ENCODE measurements around the gene S100A2.
A peak's percentile ranks its signal among the peaks of the same experiment; 100 is the strongest.

Gene S100A2

DNA sequence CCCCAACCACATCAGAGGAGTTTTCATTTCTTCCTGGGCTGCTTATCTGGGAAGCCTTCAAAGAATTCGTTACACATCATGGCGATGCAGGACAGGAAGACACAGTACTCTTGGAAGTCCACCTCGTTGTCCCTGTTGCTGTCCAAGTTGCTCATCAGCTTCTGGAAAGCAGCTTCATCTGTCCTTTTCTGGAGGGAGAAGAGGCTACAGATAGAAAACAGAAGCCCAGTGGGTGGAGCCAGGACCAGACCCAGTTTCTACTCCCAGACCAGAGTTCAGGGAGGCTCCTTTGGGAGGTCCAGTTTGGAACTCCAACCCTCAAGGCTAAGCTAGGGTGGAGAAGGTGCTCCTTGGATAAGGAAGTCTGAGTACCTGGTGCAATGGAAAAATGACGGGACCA, 21.9 kb downstream of the S100A2 start:
- peak; percentile 3 for DNase-seq

DNA sequence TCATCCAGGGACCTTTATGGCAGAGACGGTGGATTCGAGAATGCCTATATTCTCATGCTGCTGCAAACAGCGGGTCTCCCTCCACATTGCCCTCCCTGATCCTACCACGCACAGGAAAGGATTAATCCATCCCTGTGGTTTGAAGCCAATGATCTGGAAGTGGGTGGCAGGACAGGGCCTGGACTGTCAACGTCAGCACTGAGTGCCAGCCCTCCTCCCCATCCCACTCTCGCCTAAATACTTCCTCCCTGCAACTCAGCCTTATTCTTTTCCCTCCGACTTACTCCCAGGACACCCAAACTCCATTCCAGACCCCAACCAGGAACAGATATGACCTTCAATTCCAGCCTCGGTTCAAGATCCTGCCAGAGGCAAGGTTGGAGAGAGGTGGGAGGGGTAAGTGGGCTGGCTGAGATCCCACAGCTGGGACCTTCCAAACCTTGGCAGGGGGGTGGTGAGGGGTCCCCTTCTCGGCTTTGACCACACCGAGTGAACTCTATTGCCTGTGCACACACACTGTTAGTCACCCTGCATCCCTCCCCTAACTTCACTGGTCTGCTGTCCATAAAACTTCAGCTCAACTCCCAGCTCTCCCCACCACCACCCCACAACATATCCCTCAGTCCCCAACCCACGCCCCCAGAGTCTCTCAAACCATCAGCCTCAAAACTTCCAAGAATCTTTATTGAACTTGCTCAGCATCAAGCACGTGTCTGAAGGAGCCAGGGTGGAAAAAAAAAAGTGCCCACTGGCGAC, 22.5 kb downstream of the S100A2 start:
- DNase-seq: no peak

DNA sequence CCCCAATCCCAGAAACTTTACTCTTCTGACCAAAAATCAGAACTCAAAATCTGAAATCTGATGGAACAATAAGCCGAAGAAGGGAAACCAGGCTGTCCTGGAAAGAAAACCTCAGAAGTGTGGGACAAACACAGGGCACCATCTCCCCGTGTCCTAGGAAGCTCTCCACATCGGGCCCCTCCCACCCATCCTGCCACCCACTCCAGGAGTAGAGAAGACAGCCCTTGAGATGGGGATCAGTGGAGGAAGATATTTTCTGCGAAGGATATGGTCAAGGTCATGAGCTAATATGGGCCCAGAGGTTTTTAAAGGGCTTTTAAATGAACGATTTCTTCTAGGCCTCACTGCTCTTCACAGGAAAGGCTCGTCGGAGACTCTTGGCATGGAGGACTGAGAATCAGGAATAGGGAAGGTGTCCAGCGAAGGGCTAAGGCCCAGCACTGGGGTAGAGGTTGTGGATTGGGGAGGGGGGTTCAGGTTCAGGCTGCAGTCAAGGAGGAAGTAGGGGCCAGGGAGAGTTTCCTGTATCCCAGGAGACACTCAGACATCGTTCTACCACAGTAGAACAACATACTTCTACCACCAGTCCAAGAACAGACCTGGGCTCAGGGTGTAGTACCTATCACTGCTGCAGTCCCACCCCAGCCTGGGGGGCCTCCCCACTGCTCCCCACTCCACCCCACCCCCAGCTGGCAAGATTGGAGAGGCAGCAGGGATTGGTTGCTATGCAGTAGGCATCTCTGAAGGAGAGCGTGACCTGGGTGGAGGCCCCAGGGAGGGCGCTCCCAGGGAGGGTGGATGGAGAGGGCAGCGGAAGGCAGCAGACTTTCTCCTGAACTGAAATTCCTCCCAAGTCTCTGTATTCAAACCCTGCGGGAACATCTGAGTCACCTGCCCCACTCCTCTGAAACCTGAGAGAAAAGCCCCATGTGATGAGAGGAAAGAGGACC, 23.7 kb downstream of the S100A2 start:
- DNase-seq: no peak

DNA sequence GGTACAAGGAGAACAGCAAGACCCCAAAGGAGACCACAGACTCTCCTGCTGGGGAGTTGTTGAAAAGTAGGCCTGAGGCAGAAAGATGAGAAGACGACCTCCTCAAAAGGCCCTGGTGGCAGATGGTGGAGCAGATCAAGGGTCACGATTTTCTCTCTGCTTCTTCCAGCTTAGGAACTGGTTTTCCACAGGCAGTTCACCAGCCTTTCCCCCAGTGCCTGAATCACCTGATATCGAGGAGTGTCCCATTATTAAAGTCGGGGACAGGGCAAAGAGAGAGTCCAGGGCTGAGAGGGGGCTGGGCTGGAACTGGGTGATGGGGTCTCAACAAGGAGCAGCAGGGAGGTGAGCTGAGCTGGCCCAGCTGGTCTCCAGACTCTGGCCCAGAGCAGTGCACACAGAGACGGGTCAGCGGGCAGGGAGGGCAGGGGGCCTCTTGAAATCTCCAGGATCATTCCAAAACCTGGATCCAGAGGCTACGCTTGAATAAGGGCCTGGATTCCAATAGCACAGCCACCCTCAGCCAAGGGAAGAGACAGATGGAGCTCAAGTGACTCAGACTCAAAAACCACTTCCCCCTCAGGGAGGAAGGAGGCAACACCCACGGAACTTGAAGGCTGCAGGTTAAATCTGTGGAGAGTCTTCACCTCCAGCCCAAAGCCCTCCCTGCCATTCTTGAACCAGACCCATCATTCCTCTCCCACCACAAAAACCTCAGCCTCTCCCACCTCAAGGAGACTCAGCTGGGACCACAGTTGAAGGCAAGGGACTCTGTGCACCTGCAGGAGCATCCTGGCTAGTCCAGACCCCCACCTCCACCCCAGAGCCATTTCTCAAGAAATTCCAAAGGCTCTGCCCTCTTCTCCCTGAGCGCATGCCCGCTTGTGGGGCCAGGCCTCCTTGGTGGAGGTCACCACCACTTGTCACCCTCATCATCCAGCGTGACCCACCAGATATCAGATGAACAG, 25.0 kb downstream of the S100A2 start, which contains the start of gene S100A5:
Gene S100A5 (minus strand): TSS at position 541 of the 968 bp plus-strand sequence. CDS start 743 bp downstream, outside the sequence.
- DNase-seq: no peak

GRCh38 chr1:153539395-153540093, 26.1 kb downstream of the S100A2 start:
- no peak for DNase-seq

GRCh38 chr1:153538315-153538821, 27.3 kb downstream of the S100A2 start:
- DNase-seq: no peak

- no peak for DNase-seq
Observed at GRCh38 chr1:153537376-153537730, 28.3 kb downstream of the S100A2 start.

DNA sequence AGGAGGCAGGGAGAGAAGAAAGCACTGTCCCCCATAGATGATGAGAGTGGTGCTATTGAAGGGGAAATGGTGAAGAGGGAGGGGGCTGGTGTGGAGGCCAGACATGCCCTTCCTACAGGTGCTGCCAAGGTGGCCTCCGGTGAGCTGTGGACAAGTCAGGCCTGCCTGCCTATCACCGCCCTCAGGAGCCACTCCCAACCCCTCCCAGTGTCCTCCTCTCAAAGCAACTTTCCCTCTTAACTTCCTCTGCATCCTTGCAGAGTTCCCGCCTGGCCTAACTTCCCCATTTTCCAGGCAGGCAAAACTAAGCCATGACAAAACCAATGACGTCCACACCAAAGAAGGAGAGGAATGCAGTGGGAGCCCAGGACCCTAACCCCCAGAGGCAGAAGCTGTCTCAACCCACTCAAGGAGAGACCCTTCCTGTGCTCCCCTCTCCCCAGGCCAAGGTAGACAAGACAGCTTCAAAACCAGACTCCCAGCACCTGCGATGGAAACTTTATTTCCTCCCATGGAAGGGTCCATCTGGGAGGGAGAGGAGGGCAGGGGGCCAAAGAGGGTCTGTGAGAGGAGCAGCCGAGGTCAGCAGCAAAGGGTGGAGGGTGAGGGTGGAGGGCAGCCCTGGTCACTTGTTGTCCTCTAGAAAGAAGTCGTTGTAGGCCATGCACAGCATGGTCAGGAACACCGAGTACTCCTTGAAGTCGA, 28.8 kb downstream of the S100A2 start:
- DNase-seq: no peak

DNA sequence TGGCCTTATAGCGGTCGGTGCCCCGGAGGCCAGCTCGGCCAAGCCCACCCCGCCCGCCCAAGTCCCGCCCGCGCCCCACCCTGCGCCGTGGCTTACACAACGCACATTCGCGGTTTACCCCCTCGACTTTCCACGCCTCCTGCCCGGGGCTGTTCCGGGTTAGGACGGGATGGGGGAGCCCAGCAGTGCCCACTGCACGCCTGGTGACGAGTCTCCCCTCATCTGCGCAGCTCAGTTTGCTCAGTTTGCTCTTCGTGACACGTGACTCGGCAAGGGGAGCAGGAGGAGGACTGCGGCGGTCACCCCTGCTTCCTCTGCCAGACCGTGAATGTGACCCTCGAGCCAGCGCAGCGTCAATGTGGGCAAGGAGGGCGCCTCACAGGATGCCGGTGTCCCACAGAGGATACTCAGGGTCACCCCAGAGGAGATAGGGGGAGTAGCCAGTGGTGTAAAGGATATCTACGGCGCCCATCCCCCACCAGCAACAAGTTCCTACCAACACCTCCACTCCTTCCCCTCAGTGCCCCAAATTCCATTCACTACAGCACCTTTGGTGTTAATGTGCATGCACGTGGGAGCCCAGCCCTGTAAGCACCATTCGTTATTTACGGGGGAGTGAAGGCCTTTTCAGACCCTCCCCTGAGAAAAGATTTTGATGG, 29.5 kb downstream of the S100A2 start:
- DNase-seq: peak; percentile 51

DNA sequence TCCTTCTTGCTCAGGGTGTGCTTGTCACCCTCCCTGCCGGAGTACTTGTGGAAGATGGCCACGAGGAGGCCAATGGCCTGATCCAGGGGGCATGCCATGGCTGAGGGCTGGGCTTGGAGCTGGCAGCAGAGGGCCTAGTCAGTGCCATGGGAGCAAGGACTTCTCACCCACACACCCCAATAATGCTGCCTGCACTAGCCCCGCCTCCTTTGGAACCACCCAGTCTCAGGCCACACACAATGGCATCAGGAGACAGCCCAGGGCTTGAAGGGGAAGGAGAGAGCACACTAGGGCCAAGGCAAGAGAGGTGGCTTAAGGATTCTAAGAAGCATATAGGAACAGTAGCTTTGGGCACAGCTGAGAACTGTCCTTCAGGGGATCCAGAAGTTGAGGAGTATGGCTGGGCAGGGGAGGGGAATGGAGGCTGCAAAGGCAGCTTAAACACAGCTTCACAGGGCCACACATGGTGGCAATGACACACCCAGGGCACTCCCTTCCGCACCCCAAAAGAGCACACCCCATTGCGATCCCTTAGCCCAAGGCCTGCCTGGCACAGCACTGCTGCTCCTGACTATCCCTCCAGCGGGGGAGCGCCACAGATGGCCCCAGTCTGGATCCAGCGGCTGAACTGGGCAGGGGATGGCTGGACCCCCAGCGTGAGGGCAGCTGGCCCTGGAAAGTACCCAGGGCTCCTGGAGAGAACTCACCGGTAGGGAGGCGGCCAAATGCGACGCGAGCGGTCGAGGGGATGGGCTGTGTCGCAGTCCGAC, 30.2 kb downstream of the S100A2 start, which contains the start of gene S100A6:
Gene S100A6 (minus strand): TSS at position 750 of the 770 bp plus-strand sequence. CDS start 652 bp downstream, at position 98.
- DNase-seq: no peak

- DNase-seq: no peak
Observed at GRCh38 chr1:153534925-153535241, 30.8 kb downstream of the S100A2 start.

GRCh38 chr1:153534226-153534924, 31.3 kb downstream of the S100A2 start:
- DNase-seq: no peak

- peak; percentile 48 for DNase-seq
Observed at GRCh38 chr1:153533689-153534201, 31.9 kb downstream of the S100A2 start.

DNA sequence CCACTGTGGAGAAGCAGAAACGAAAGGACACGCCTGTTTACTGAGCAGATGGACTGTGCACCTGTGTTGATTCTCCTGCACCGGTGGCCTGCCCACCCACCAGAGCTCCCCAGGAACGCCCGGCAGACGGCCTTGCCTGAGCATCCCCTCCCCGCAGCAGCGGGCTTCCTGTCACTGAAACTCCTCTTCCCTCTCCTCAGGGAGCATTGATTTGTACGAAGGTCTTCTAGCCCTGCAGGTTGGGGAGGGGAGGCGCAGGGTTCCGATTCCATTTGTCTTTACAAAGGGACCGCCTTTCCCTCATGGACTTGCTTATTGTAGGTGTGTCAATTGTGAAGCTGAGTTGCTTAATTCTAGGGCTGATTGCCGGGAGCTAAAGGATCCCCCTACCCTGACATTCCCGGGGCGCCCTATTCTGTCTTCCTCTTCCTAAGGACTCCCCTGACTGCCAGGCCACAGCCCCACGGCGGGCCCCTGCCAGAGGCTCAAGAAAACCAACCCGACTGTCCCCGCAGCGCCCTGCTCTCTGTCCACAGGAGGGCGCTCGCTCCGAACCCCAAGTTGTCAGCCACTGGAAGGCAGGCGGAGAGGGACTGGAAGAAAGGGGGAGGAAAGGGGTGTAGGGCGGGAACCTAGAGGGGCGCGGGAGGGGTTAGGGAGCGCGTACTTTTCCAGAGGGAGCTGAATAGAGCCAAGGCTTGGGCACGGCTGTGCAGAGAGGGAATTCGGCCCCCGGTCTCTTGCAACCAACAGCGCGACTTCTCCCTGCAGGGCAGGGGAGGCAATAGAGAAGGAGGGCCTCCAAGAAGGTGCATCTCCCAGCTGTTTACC, 32.7 kb downstream of the S100A2 start:
- DNase-seq: peak; percentile 87

GRCh38 chr1:153532181-153532580, 33.5 kb downstream of the S100A2 start:
- no peak for DNase-seq

DNA sequence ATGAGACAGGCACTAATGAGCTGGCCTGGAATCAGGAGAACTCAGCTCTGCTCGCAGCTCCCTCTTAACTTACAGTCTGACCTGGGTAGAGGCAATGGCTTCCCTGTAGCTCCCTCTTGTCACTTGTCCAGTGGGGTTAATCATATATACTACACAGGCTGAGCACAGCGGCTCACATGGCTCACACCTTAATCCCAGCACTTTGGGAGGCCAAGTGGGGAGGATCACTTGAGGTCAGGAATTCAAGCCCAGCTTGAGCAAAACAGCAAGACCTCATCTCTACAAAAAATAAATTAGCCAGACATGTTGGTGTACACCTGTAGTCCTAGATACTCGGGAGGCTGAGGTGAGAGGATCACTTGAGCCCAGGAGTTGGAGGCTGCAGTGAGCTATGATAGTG, 34.0 kb downstream of the S100A2 start:
- no peak for DNase-seq

- no peak for DNase-seq
Observed at GRCh38 chr1:153527683-153528040, 38.0 kb downstream of the S100A2 start.
